NOMO-1 (cell line): ENCODE results near the gene FBXO42.
"Not testable (repeated sequence)": the region's sequence is repeated elsewhere in the genome, so short reads cannot be mapped to it uniquely, and the experiment has no call there.

ENCODE experiments used
- DNase-seq, 2 experiments: peaks; one replicate each; lab custom pipeline; 2025; ENCODE audit not compliant: unreplicated experiment in 2 of 2; lab: John Stamatoyannopoulos, UW

The FBXO42 gene

GRCh38 chr1:16372535-16373285 is 20.4 kb upstream of the FBXO42 start:
- DNase-seq: no peak

- peak; percentile 38 to 79 for DNase-seq
Measured at GRCh38 chr1:16371725-16372124, 19.4 kb upstream of the FBXO42 start.

GRCh38 chr1:16369821-16370220 is 17.5 kb upstream of the FBXO42 start:
- DNase-seq: no peak

- peak in 1 of 2 experiments; percentile 21 for DNase-seq
Measured at GRCh38 chr1:16367968-16368890, 15.9 kb upstream of the FBXO42 start.

- DNase-seq: peak; percentile 77 to 87
Measured at GRCh38 chr1:16367258-16367967, 15.1 kb upstream of the FBXO42 start.

- DNase-seq: peak; percentile 98 to 99
Measured at GRCh38 chr1:16366722-16367257, 14.5 kb upstream of the FBXO42 start, which contains the start of gene SZRD1. SZRD1 (plus strand) TSS chr1:16367242; CDS start chr1:16367258, 16 bp downstream.

- DNase-seq: peak; percentile 19 to 82
Measured at GRCh38 chr1:16365146-16365498, 12.8 kb upstream of the FBXO42 start.

- no peak for DNase-seq
Measured at GRCh38 chr1:16356867-16357266, 4.6 kb upstream of the FBXO42 start.

- DNase-seq: no peak
Measured at GRCh38 chr1:16354619-16355018, 2.3 kb upstream of the FBXO42 start.

- no peak for DNase-seq
Measured at GRCh38 chr1:16352842-16353535, 709 bp upstream of the FBXO42 start.

- peak in 1 of 2 experiments; percentile 49 for DNase-seq
Measured at GRCh38 chr1:16351456-16351993, 755 bp downstream of the FBXO42 start.

- no peak for DNase-seq
Measured at GRCh38 chr1:16349847-16350406, 2.4 kb downstream of the FBXO42 start.

- DNase-seq: no peak
Measured at GRCh38 chr1:16348414-16349182, 3.7 kb downstream of the FBXO42 start.

GRCh38 chr1:16343276-16343675 is 9.0 kb downstream of the FBXO42 start:
- not testable (repeated sequence) for DNase-seq

GRCh38 chr1:16342331-16343062 is 9.8 kb downstream of the FBXO42 start:
- no peak for DNase-seq

GRCh38 chr1:16340673-16341072 is 11.6 kb downstream of the FBXO42 start:
- no peak for DNase-seq

- no peak for DNase-seq
Measured at GRCh38 chr1:16338961-16339360, 13.3 kb downstream of the FBXO42 start.

GRCh38 chr1:16334655-16335340 is 17.5 kb downstream of the FBXO42 start:
- no peak for DNase-seq
